ENCODE results near the gene RECK.
A peak's percentile ranks its signal among the peaks of the same experiment; 100 is the strongest.

Gene RECK

GRCh38 chr9:36023260-36024048 is 13.3 kb upstream of the RECK start:
- DNase-seq (ENCODE audit: low read depth in 2 of 2): peak; percentile 26 to 33

DNA sequence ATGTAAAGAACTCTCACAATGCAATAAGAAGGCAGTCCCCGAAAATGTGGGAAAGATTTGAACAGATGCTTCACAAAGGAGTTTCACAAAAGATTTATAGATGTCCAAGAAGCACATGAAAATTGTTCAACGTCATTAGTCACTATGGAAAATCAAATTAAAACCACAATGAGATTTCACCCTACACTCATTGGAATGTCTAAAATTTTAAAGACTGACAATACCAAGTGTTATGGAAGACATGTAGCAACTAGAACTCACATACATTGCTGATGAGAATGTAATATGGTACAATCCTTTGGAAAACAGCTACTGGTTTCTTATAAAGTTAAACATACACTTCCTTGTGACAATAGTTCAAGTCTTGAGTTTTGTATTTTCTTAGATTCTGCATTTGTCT is 11.0 kb upstream of the RECK start:
- DNase-seq (ENCODE audit: low read depth in 2 of 2): no peak

- DNase-seq (ENCODE audit: low read depth in 2 of 2): no peak
Measured at GRCh38 chr9:36029202-36029601, 7.5 kb upstream of the RECK start.

GRCh38 chr9:36029765-36030528 is 6.8 kb upstream of the RECK start:
- no peak for DNase-seq (ENCODE audit: low read depth in 2 of 2)

GRCh38 chr9:36030871-36031270 is 5.8 kb upstream of the RECK start:
- no peak for DNase-seq (ENCODE audit: low read depth in 2 of 2)

- no peak for DNase-seq (ENCODE audit: low read depth in 2 of 2)
Measured at GRCh38 chr9:36031774-36032555, 4.7 kb upstream of the RECK start.

- no peak for DNase-seq (ENCODE audit: low read depth in 2 of 2)
Measured at GRCh38 chr9:36033788-36034187, 2.9 kb upstream of the RECK start.

DNA sequence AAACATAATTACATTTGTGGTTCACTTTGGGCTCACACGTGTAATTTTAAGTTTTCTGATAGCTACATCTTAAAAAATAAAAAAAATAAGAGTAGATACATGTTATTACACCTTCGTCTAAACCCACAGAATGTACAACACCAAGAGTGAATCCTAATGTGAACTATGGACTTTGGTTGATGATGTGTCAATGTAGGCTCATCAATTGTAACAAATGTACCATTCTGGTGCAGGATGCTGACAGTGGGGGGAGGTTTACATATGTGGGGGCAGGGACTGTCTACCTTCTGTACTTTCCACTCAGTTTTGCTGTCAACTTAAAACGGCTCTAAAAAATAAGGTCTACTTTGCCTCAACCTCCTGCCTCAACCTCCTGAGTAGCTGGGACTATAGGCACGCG is 2.5 kb upstream of the RECK start:
- DNase-seq (ENCODE audit: low read depth in 2 of 2): no peak

- no peak for DNase-seq (ENCODE audit: low read depth in 2 of 2)
Measured at GRCh38 chr9:36035006-36035405, 1.7 kb upstream of the RECK start.

DNA sequence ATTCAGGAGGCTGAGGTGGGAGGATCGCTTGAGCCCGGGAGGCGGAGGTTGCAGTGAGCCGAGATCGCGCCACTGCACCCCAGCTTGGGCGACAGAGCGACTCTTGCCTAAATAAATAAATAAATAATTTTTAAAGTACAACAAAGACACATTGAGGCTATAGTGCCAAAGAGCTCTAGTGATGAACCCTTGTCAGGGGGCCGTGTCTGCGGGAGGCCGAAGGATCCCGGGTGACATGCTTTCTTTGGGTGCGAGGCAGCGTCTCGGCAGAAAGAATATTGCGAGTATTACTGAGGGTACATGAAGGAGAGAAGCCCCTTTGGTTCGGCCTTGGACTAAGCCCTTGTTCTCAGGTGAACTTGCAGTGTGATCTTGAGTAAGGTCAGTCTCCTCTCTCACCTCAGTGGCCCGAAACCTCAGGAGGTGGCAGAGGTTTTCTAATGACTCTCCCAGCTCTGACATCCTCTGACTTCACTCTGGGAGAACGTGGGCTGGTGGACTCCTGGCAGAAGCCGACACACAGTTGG is 397 bp upstream of the RECK start:
- DNase-seq (ENCODE audit: low read depth in 2 of 2): no peak

- DNase-seq (ENCODE audit: low read depth in 2 of 2): no peak
Measured at GRCh38 chr9:36037549-36038122, 923 bp downstream of the RECK start.

GRCh38 chr9:36039121-36039520 is 2.4 kb downstream of the RECK start:
- DNase-seq (ENCODE audit: low read depth in 2 of 2): no peak

DNA sequence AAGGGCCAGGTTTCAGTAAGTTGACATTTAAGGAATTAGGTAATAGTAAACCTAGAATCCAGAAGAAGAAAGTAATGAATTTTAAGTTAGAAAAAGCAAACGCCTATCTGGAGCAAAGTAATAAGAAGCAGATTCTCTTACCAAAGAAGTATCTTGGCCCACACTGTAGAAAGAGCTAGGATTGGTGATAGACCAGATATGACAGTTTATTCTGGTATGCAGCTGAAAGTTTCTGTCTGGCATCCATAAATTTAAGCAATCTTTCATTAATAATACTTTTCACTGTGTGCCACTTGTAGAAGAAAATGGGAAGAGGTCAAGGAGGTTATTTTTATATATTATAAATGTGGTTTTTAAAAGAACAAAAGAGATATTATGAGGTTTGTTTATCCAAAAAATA is 3.0 kb downstream of the RECK start:
- DNase-seq (ENCODE audit: low read depth in 2 of 2): no peak

DNA sequence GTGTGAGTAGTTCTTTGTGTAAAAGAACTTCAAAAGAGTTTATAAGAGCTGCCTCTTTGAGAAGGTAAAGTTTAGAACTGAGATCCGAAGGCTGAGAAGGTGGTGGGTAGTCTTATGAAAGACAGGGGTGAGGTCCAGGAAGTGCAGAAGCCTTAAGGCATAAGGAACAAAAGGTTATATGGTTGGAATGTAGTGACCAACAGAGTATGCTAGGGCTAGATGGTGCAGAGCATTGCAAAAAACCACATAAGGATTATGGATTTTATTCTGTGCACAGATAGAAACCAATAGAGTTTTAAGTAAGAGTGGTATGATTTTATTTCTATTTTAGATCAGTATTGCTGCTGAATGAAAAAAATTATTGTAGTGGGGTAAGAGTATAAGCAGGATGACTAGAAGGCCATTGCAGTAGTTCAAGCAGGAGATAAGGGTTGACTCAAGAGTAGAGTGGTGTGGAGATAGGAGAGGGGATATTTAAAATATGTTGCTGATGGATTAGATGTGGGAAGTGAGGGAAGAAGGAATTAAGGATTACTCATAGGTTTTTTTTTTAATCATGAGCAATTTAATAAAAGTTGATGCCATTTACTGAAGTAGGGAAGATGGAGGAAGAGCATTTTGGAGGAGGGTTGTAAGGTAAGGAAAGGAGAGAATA is 3.7 kb downstream of the RECK start:
- DNase-seq (ENCODE audit: low read depth in 2 of 2): no peak

- no peak for DNase-seq (ENCODE audit: low read depth in 2 of 2)
Measured at GRCh38 chr9:36041506-36041905, 4.8 kb downstream of the RECK start.

- no peak for DNase-seq (ENCODE audit: low read depth in 2 of 2)
Measured at GRCh38 chr9:36045610-36046009, 8.9 kb downstream of the RECK start.

DNA sequence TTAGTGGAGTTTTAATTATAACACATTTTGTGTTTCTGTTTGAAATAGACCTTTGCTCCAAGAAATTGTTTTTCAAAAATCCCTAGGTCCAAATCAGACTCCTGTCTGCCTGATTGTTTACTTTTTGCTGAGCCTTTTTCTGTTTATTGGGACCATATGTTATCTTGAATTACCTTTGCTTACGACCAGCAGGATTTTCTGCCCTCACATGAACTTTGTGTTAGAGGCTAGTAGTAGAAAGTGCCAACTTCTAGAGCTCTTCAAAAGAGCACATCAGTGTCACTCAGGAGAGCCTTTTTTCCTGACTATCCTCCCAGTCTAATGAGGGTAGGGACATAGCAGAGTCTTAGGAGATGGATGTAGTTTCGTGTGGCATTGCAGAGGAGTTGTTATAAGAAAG is 10.2 kb downstream of the RECK start:
- DNase-seq (ENCODE audit: low read depth in 2 of 2): no peak

- DNase-seq (ENCODE audit: low read depth in 2 of 2): no peak
Measured at GRCh38 chr9:36049408-36049807, 12.7 kb downstream of the RECK start.

GRCh38 chr9:36050476-36050875 is 13.8 kb downstream of the RECK start:
- DNase-seq (ENCODE audit: low read depth in 2 of 2): no peak

DNA sequence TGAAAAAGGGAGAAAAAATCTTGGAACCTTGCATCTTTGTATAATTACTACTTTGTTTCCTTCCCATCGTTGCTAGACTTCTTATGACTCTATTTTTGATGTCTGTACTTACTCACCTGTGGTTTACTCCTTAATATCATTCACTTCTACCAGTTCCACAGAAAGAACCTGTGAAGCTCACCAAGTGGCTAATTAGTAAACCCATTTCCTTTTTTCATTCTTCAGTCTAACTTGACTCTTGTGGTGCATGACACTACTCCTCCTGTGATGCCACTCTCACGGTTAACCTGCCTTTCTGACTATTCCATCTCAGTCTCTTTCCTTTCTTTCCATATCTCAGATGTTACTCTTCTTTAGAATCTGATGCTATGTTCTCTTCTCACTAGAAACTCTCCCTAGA is 14.6 kb downstream of the RECK start:
- DNase-seq (ENCODE audit: low read depth in 2 of 2): no peak

DNA sequence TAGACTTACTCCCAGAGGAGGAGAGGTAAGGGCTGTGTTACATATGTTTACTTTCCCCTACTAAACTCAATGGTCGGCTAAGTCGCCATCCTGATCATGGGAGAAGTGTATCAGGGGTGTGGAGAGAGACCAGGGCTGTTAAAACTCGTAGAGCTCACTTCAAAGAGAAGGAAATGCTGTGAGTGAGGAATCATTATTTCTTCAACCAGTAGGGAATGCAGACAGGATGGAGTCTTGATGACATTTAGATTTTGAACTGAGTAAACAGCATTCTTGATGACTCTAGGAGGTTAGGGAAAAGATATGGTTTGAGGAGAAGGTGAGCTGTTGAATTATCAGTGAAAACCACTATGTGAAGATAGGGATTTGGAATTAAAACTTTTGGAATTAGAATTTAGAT is 17.3 kb downstream of the RECK start:
- DNase-seq (ENCODE audit: low read depth in 2 of 2): no peak

Measured in activated CD8-positive, alpha-beta memory T cell treated with anti-CD3 and anti-CD28 coated beads for 4 hours (primary cell).